Measurements from ENCODE around the gene TNN. TPM values are rescaled to one million over a fixed set of nuclear protein-coding genes. Genes with fewer than 3 reads are reported as not detected.

The TNN gene
- total RNA-seq, 1 donor from 2014 or later = 0.08 TPM

DNA sequence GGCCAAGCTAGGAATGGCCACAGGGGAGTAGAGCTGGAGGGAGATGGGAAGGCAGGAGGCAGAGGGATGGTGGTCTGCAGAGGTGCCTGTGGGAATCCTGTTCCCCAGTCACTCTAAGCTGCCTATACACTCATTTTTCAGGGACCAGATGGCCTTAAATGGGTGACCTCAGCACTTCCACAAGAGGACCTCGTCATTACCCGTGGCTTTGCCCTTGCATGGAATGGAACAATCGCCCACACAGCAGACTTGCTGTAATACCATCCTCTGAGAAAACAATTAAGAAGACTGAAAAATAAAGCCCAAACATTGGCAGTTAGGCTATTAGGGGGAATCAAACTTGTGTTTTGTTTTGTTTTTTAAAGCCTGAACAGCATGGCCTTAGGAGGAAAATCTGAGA, 12.9 kb upstream of the TNN start:
- DNase-seq (no peak), ATAC-seq (ENCODE audit: poor library complexity) (no peak)
- intact Hi-C loops (cut with DNase I) = no loop called here

DNA sequence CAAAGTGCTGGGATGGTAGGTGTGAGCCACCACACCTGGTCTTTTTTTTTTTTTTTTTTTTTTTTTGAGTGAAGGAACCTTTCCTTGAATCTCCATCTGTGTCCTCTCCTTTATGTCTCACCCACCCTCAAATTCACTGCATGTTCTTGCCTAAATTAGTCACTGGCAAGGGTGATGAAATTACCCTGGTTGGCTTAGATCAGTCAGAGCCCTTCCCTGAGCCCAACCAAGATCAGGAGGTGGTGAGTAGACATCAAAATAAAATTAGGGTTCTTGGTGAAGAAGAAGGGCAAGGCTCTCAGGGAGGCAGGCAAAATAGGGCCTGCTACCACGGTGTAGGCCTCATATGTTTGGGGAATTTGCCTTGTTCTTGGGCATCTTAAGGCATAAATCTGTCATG, 5.3 kb upstream of the TNN start:
- DNase-seq (no peak), ATAC-seq (ENCODE audit: poor library complexity) (no peak)
- intact Hi-C loops (cut with DNase I) = no loop called here

DNA sequence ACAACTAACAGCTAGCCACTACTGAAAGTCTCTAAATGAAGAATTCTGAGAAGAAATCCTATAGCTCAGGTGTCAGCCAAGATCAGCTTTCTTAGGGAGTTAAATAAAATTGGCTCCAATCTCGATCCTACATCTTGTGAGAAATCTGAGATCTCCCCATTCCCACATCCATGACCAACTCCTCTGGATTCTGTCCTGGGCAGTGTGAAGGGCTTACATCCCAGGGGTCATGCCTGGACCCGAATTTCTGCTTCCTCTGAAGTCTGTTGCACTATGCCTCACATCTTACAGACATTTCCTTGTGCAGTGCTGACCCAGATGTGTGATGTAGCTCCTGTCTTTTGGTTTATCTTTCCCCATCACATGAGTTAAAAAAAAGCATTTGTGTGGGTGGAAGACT, 4.8 kb upstream of the TNN start:
- DNase-seq (no peak), ATAC-seq (ENCODE audit: poor library complexity) (no peak)
- intact Hi-C loops (cut with DNase I) = no loop called here

DNA sequence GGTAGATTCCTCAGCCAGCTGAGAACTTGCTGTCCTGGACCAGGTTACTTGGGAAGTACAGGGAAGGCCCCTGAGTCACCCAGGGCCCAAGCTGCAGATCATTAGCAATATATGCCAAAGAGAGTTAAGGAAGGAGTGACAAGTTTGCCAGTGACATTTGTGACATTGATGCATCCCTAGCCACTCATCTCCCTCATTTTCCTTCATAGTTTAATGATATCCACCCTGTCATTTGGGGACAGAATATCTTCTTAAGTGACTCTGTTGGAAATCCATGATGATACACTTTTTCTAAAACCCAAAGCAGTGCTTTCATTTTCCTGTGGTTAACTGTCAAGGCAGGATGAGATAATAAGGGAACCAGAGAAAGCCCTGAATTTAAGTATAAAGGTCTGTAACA, 3.2 kb downstream of the TNN start:
- ATAC-seq (ENCODE audit: poor library complexity) (no peak), DNase-seq (no peak)
- intact Hi-C loops (cut with DNase I) = no loop called here

DNA sequence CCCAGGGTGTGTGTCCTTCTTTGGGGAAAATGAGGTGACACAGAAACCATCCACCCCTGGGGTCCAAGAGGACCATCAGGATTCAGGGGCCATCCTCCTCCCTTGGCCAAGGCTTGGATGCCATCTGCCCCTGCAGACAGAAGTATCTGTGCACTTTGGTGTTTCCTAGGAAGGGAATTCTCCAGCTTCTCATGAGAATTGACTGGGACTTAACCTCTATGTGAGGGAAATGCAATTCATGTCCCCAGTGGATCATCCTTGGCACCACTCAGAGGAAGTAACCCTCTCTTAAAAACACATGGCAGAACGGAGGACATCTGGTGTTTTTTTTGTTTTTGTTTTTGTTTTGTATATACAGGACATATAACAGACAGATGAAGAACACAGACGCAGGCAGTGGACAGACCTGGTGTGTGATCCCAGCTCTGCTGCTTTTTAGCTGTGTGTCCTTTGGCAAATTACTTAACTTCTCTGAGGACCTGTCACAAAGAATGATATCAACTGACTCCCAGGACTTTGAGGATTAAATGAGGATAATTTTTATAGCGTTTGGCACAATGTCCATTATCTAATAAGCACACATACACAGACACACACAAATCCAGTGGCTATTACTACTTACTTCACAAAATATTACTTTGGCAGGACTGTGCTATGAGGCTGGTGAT, 3.8 kb downstream of the TNN start:
- DNase-seq (no peak), ATAC-seq (ENCODE audit: poor library complexity) (peak; percentile 40)
- intact Hi-C loops (cut with DNase I) = no loop called here

DNA sequence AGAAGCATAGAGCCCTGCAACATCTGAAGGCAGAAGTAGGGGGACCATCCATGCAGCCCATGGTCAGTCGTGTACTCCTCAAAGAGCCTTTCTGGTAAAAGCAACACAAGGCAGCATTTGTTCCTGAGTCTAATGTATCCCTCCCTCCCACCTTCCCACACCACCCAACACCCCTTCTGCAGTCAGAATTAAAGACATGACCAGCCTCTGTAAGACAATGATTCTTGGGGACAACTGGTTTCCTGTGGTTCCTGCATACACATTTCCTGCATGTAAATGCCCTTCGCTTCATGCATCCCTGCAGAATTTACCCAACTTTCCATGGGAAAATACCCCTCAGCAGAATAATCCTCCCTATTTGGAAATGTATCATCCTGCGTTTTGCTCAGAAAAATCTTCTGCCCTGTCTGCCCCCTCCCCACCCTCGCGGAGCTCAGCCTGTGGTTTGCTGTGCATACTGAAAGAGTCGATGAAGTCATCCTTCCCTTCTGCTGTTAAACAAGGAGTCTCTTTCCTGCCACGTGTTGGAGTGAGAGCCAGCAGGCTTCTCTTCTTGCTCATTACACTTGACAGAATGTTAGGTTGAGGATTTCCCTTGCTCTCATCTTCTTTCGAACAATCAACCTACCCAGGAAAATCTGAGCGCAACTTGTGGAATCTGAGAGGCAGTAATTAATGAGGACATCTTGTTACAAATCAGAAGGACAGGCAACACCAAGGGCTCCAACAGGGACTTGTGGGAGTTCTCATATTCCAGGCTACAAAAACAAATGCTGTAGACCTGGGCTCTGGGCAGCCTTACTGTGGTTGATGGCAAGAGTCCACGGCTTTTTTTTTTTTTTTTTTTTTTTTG, 4.7 kb downstream of the TNN start:
- ATAC-seq (ENCODE audit: poor library complexity) = peak; percentile 77
- peak; percentile 43 for DNase-seq

DNA sequence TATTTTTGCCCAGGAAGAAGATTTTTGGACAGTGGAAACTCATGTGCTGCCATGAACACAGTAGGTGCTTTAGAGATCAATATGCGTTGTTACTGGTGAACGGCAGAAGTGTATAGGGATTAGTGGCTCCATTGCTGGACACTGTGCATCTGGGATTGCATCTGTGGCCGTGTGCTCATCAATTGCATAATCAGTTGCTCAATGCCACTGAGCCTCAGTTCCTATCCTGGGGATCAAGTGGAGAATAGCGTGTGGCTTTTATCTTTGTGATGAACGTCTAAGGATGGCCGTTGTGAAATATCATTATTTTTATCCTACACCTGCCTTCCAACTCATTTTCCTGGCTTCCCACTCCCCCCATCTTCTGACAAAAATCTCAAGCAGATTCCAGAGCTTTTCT, 5.4 kb downstream of the TNN start:
- ATAC-seq (ENCODE audit: poor library complexity) (peak; percentile 86), DNase-seq (no peak)
- intact Hi-C loops (cut with DNase I) = no loop called here

More for the DNA sequence above, 4.7 kb downstream of the TNN start:
- intact Hi-C loops (cut with DNase I) = no loop called here

DNA sequence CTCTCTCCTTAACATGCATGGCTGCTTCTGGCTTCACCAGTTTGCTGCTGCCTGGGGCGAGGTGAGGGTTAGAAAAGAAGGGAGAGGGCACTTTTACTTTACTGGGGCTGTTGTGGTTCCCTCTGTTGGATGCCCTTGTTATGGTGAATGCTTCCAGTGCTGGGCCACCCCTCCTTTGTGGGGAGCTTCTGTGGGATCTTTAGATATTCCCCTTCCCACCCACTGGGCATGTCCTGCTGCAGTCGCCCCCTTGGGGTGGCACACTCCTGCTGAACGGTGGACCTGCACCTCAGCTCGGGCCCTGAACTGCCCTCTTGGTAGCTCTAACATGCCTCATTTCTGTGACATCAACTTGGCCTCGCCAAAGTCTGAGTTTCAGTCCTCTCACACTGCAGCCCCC, 6.0 kb downstream of the TNN start:
- ATAC-seq (ENCODE audit: poor library complexity) (no peak), DNase-seq (no peak)
- intact Hi-C loops (cut with DNase I) = no loop called here

DNA sequence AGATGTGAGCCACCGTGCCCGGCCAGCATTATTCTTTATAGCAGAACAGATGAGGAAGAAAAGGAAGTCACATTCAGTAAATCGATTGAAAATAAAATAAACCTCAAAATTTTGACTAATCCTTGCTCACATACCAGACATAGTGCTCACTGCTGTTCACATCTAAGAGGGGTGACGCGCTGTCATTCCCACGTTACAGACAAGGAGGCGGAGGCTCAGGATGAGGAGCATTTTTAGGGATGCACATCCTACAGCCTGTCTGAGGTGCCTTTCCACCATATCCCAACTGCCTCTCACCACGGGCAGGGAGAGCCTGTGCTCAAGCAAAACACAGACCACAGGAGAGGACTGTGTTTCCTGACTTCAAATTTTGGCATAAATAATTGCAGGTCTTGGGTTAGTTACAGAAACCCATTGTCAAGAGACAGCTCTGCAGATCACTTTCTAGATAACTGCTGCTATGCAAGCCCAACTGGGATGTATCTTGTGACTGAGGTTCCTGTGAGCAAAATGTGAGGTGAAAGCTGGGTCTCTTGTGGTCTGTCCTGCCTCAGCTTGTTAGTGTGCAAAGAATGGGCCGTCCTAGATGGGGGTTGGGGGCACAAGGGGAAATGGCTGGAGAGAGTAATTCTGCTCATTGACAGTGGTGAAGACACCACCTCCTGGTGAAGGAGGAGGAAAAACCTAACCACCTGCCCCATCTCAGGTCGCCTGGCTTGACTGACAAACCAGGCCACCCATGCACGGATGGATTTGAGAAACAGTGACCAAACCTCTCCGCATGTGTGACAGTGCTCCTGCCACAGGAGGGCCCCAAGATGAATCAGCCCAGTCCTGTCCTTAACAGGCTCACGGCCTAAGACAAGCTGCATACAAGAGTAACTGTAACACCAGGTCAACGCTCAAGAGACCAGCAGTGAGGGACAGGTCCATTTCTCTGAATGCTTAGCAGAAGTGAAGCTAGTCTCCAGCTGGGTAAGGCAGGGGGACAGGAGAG, 8.2 kb downstream of the TNN start:
- intact Hi-C loops (cut with DNase I) = no loop called here
- no peak for ATAC-seq (ENCODE audit: poor library complexity)
- no peak for DNase-seq

DNA sequence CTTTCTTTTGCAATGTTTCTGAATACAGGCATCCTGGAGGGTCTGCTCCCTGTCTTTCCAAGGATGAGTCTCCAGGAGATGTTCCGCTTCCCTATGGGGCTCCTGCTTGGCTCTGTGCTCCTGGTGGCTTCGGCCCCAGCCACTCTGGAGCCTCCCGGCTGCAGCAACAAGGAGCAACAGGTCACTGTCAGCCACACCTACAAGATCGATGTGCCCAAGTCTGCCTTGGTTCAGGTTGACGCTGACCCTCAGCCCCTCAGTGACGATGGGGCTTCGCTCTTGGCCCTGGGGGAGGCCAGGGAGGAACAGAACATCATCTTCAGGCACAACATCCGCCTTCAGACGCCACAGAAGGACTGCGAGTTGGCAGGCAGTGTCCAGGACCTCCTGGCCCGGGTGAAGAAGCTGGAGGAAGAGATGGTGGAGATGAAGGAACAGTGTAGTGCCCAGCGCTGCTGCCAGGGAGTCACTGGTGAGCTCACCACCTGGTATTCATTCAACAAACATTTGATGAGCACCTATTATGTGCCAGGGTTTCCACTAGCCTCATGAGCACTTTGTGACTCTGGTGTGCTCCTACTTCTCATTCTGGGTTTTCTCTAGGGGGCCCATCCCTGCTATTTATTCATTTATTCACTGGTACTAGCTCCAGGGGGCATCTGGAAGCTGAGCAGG, 9.9 kb downstream of the TNN start:
- DNase-seq (no peak), ATAC-seq (ENCODE audit: poor library complexity) (no peak)
- intact Hi-C loops (cut with DNase I) = no loop called here

DNA sequence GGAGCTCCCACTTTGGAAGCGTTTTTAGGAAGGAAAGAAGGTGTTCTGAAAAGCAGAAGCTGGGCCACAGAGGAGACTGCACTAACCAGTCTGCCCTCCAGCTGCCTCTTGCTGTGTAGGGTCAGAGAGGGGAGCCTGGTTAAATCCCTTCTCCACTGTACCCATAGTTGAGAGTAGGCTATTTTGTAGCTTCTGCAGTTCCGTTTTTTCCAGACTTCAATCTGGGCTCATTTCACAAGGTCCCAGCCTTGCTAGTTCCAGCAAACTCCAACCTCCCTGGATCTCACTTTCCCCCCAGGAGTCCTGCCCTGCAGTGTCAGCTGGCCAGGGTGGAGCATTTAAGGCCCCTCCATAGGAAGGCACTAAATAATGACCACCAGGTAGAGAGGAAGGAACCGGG, 11.0 kb downstream of the TNN start:
- ATAC-seq (ENCODE audit: poor library complexity) (no peak), DNase-seq (no peak)
- intact Hi-C loops (cut with DNase I) = no loop called here

DNA sequence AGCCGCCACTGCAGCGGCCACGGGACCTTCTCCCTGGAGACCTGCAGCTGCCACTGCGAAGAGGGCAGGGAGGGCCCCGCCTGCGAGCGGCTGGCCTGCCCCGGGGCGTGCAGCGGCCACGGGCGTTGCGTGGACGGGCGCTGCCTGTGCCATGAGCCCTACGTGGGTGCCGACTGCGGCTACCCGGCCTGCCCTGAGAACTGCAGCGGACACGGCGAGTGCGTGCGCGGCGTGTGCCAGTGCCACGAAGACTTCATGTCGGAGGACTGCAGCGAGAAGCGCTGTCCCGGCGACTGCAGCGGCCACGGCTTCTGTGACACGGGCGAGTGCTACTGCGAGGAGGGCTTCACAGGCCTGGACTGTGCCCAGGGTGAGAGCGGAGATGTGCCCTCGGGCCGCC, 11.7 kb downstream of the TNN start:
- intact Hi-C loops (cut with DNase I) = no loop called here
- ATAC-seq (ENCODE audit: poor library complexity) (no peak), DNase-seq (no peak)

DNA sequence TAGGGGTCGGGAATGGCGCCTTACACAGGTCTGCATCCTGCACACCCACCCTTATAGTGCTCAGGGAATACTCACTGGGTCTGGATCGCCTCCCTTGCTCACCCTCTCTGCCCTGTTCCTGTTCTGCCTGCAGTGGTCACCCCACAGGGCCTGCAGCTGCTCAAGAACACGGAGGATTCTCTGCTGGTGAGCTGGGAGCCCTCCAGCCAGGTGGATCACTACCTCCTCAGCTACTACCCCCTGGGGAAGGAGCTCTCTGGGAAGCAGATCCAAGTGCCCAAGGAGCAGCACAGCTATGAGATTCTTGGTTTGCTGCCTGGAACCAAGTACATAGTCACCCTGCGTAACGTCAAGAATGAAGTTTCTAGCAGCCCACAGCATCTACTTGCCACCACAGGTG, 12.4 kb downstream of the TNN start:
- DNase-seq = no peak
- ATAC-seq (ENCODE audit: poor library complexity) = no peak
- intact Hi-C loops (cut with DNase I) = no loop called here

DNA sequence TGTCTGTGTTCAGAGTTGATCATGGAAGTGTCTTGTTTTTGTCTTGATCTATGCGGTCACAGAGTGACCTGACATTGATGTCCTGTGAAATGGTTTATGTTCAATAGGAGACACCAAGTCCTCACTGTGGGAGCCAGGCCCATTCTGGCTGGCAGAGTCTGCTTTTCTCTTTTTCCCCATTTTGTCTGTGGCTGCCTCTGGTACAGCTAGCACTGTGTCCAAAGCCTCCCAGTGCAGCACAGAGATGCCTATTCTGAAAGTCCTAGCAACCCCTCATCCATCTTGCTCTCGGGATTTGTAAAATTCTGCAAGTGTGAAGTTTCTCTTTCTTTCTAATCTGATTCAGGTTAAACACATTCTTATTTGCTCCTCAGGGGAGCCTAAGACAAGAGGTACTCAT, 14.3 kb downstream of the TNN start:
- DNase-seq (no peak), ATAC-seq (ENCODE audit: poor library complexity) (no peak)
- intact Hi-C loops (cut with DNase I) = no loop called here

DNA sequence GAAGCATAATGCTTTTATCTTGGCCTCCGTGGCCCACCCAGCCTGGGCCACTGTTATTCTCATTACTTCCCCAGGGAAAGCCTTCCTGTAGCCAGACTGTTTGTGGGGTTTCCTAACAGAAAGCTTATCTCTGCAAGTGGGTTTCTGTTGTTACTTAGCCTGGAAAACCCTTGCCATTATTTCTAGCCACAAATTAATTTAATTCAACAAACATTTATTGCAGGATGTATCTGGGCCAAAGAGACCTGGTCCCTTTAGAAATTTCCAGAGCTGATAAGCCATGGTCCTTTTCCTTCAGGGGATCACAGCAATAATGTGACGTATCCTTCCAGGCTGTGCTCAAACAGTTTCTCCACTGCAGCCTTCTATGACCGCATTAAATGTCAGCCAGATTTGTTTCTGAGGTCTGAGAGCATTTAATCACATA, 20.9 kb downstream of the TNN start:
- DNase-seq = no peak
- peak; percentile 50 for ATAC-seq (ENCODE audit: poor library complexity)
- intact Hi-C loops (cut with DNase I) = no loop called here

DNA sequence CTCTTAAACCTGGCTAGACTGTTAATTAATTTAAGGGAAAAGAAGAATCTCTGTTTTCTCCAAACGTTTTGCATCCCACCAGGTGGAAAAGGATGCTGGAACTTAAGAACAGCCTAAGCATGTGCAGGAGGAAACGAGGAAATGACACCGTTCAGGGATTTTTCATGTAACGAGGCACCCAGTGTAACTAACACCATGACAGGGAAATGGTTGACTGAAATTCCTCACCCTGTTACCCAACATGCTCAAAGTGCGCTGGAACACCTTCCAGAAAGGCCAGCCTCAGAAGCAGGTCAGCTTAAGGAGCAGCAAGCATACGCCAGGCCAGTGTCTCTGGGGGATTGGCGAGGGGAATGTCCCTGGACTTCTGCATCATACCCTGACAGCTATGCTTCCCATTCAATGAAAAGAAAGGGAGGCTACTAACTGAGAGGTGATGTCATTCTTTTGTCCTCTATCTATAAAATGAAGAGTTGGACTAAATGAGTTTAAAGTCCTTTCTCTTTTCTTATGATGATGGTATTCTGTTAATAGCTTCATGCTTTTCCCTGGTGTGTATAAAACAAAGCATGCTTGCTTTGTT, 21.6 kb downstream of the TNN start:
- ATAC-seq (ENCODE audit: poor library complexity) (peak; percentile 41), DNase-seq (peak; percentile 53)
- intact Hi-C loops (cut with DNase I) = no loop called here

DNA sequence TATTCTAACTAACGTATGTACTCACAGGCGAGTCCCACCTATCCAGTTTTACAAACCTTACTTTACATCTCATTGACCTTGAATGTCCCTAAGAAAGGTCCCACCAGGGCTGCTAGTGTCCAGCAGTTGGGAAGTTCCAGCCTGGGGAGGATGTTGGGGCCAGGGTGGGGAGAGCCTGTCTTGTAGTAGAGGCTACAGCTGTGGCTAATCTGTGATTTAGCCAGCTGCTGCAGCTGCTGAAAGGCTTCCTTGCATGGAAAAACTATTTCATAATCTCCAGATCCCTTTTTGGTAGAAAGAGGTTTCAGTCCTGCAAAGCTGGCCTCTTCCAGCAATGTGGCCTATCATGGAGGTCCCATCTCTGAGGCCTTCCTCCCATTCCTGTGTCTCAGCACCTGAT, 23.1 kb downstream of the TNN start:
- peak; percentile 61 for DNase-seq
- intact Hi-C loops (cut with DNase I) = no loop called here
- ATAC-seq (ENCODE audit: poor library complexity) = peak; percentile 83

DNA sequence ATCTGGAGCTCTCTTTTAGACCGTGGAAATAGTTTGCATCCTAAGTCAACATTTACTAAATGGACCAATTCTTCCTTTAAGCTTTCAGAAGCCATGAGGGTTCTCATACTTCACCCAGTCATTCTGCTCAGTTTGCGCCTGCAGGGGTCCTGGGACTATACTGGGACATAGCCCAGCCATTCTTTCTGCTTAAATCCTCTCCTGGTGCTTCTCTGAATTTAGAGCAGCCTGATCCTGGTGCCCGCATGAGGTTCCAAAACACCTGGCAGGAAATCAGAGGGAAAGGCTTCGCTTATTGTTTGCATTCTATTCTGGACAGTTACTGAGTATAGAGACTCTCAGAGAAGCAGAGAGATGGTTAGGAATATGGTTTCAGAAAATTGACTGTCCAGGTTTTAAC, 27.0 kb downstream of the TNN start:
- DNase-seq (no peak), ATAC-seq (ENCODE audit: poor library complexity) (no peak)

More for the DNA sequence above, 27.0 kb downstream of the TNN start:
- intact Hi-C loops (cut with DNase I) = no loop called here
